GM12878 (cell line): ENCODE measurements around the gene TIMM21. TPM values are rescaled to one million over a fixed set of nuclear protein-coding genes. Genes with fewer than 3 reads are reported as not detected.

Source experiments
- ATAC-seq: fragments of 200-7000 bp; cut with Tn5 transposase; 3 replicates; pipeline ENCODE4 v1.9.1; 2020; ENCODE audit warnings: mild to moderate bottlenecking, moderate library complexity
- BruUV-seq: library from RNA; stranded (reverse); fragments of 400-500 nt; replicated peaks from 2 replicates; lab custom pipeline; 2021; lab: Mats Ljungman, UMichigan
- CTCF ChIA-PET: fragments of 300-600 bp; sonication (Branson Sonifier 250); formaldehyde crosslinking; extraction: SDS; loops from one replicate; lab custom pipeline; 2021; ENCODE audit warnings: inconsistent platforms; lab: Yijun Ruan, JAX
- POLR2A ChIA-PET: fragments of 350-600 bp; formaldehyde crosslinking; extraction: SDS; loops from one replicate; lab custom pipeline; 2021; ENCODE audit warnings: inconsistent platforms; lab: Charles Lee
- RAD21 ChIA-PET: fragments of 300-600 bp; sonication (Branson Sonifier 250); formaldehyde crosslinking; loops from one replicate; lab custom pipeline; 2023; ENCODE audit warnings: antibody characterized with exemption; ENCODE audit not compliant: unreplicated experiment; lab: Charles Lee
- SMC1A ChIA-PET: fragments of 300-600 bp; sonication (Branson Sonifier 250); formaldehyde crosslinking; loops from one replicate; lab custom pipeline; 2023; ENCODE audit not compliant: unreplicated experiment, uncharacterized antibody; lab: Charles Lee
- DNase-seq: peaks from one replicate; pipeline ENCODE4 v3.0.0-alpha.2; 2011; ENCODE audit warnings: low read depth, low spot score
- FAIRE-seq: peaks from 3 replicates; lab custom pipeline; 2011; peaks lifted over from hg19 to GRCh38; lab: Jason Lieb, UNC
- H2AFZ ChIP-seq: 2 replicates; pipeline ENCODE4 v1.6.0; 2011; ENCODE audit warnings: low read depth, low read length, control low read depth; ENCODE audit not compliant: control insufficient read depth
- H3K27ac ChIP-seq: 2 replicates; pipeline ENCODE4 v1.5.1; 2011; ENCODE audit warnings: control low read depth; ENCODE audit not compliant: control insufficient read depth, insufficient read depth
- H3K27me3 ChIP-seq, 2 experiments: replicated peaks in 1 of 2; 2 replicates each; pipeline versions ENCODE4 v1.6.0 to v1.6.1; 2011; ENCODE audit warnings: low read length in 1 of 2; ENCODE audit not compliant: control insufficient read depth in 2 of 2, insufficient read depth in 2 of 2
- H3K36me3 ChIP-seq, 2 experiments: 2 replicates each; pipeline ENCODE4 v1.5.1; 2011; ENCODE audit warnings: low read length in 1 of 2; ENCODE audit not compliant: control insufficient read depth in 2 of 2, insufficient read depth in 2 of 2
- H3K4me1 ChIP-seq: 2 replicates; pipeline ENCODE4 v1.6.1; 2011; ENCODE audit warnings: mild to moderate bottlenecking, low read length, moderate library complexity, mixed read lengths; ENCODE audit not compliant: control insufficient read depth, insufficient read depth
- H3K4me2 ChIP-seq: 2 replicates; pipeline ENCODE4 v1.6.0; 2011; ENCODE audit warnings: control low read depth; ENCODE audit not compliant: control insufficient read depth, insufficient read depth
- H3K4me3 ChIP-seq: fragments of 200-600 bp; sonication (generic); 2 replicates; pipeline ENCODE4 v1.5.1; 2016
- H3K79me2 ChIP-seq: 2 replicates; pipeline ENCODE4 v1.6.0; 2011; ENCODE audit warnings: low read length; ENCODE audit not compliant: control insufficient read depth, insufficient read depth
- H3K9ac ChIP-seq: 2 replicates; pipeline ENCODE4 v1.8.0; 2011; ENCODE audit warnings: low read length, control low read depth, mixed read lengths; ENCODE audit not compliant: control insufficient read depth, insufficient read depth
- H3K9me3 ChIP-seq: replicated peaks from 3 replicates; pipeline ENCODE4 v1.5.1; 2011; ENCODE audit warnings: mild to moderate bottlenecking, low read length; ENCODE audit not compliant: control insufficient read depth, insufficient read depth
- H4K20me1 ChIP-seq: 2 replicates; pipeline ENCODE4 v1.6.0; 2011; ENCODE audit not compliant: control insufficient read depth, insufficient read depth
- BCL3 ChIP-seq: IDR thresholded peaks from 2 replicates; pipeline ENCODE4 v1.6.1; 2011; ENCODE audit warnings: borderline replicate concordance, low read depth, mild to moderate bottlenecking, moderate library complexity, low read length; ENCODE audit not compliant: insufficient read depth, poor library complexity, severe bottlenecking
- CHD4 ChIP-seq: fragments of 200-600 bp; sonication (generic); IDR thresholded peaks from 2 replicates; pipeline ENCODE4 v1.6.1; 2016; ENCODE audit warnings: mild to moderate bottlenecking
- FOXK2 ChIP-seq: fragments of 450-650 bp; IDR thresholded peaks from 2 replicates; pipeline ENCODE4 v1.6.1; 2017; ENCODE audit warnings: mild to moderate bottlenecking, moderate library complexity
- IKZF1 ChIP-seq: fragments of 450-650 bp; conservative IDR thresholded peaks from 2 replicates; pipeline ENCODE4 v1.6.1; 2017; ENCODE audit warnings: antibody characterized with exemption, mild to moderate bottlenecking
- KAT2A ChIP-seq: conservative IDR thresholded peaks from 2 replicates; pipeline ENCODE4 v1.6.1; 2011; ENCODE audit warnings: low read depth, low read length; ENCODE audit not compliant: control insufficient read depth
- MEF2B ChIP-seq: fragments of 450-650 bp; IDR thresholded peaks from 2 replicates; pipeline ENCODE4 v1.6.1; 2018; ENCODE audit warnings: mild to moderate bottlenecking, moderate library complexity; ENCODE audit not compliant: partially characterized antibody, poor library complexity, severe bottlenecking
- MYC ChIP-seq: IDR thresholded peaks from 2 replicates; pipeline ENCODE4 v1.6.1; 2011; ENCODE audit warnings: mild to moderate bottlenecking, low read length, moderate library complexity, inconsistent platforms; ENCODE audit not compliant: insufficient read depth, insufficient replicate concordance, insufficient read length, severe bottlenecking
- PAX8 ChIP-seq: fragments of 450-650 bp; IDR thresholded peaks from 2 replicates; pipeline ENCODE4 v1.6.1; 2017; ENCODE audit warnings: mild to moderate bottlenecking, moderate library complexity
- PKNOX1 ChIP-seq: fragments of 450-650 bp; IDR thresholded peaks from 2 replicates; pipeline ENCODE4 v1.6.1; 2016; ENCODE audit warnings: mild to moderate bottlenecking
- RELB ChIP-seq: fragments of 450-650 bp; IDR thresholded peaks from 2 replicates; pipeline ENCODE4 v1.6.1; 2017; ENCODE audit warnings: low read depth, mild to moderate bottlenecking, moderate library complexity
- REST ChIP-seq: IDR thresholded peaks from 2 replicates; pipeline ENCODE4 v1.6.1; 2012; ENCODE audit warnings: mild to moderate bottlenecking, low read depth, low read length
- SUPT20H ChIP-seq: IDR thresholded peaks from 2 replicates; pipeline ENCODE4 v1.6.1; 2011; ENCODE audit warnings: low read depth, mild to moderate bottlenecking, low read length, moderate library complexity, borderline replicate concordance; ENCODE audit not compliant: control insufficient read depth
- YY1 ChIP-seq: IDR thresholded peaks from 2 replicates; pipeline ENCODE4 v1.6.1; 2011; ENCODE audit warnings: low read depth, mild to moderate bottlenecking, low read length
- ZNF207 ChIP-seq: fragments of 450-650 bp; IDR thresholded peaks from 2 replicates; pipeline ENCODE4 v1.6.1; 2014; ENCODE audit warnings: antibody characterized with exemption, mild to moderate bottlenecking, borderline replicate concordance
- WGBS: methylation state at CpG from one replicate; pipeline ENCODE4 v1.1.6; 2016; ENCODE audit warnings: low lambda C conversion rate; ENCODE audit not compliant: insufficient replicate concordance, insufficient coverage; ENCODE audit errors: missing lambda C conversion rate; 5-methylcytosine and 5-hydroxymethylcytosine counted together
- in situ Hi-C: fragments of 300-500 bp; cut with MboI; formaldehyde crosslinking; loops from 9 replicates; pipeline ENCODE4 v1.14.3; 2018; ENCODE audit warnings: mixed read lengths
- intact Hi-C: fragments of 100-400 bp; cut with micrococcal nuclease; formaldehyde crosslinking; loops from one replicate; pipeline ENCODE4 v1.14.2; 2022; ENCODE audit not compliant: unreplicated experiment
- polyA plus RNA-seq, 11 experiments: library from polyadenylated mRNA; depleted of rRNA in 4 of 11; unstranded in 6 of 11; stranded (reverse) in 5 of 11; fragments of >200 nt; fragmentation: Nextera tagmentation in 4 of 11; fragmentation: Illumina TruSeq in 1 of 11; extraction: Ambion mirVana in 4 of 11; extraction: Trizol in 1 of 11; gene quantifications; 1 replicate in 1 of 11; 2 replicates in 10 of 11; pipeline versions ENCODE4 v1.2.1 to v1.2.3, GENCODE V29; 2011 to 2016; ENCODE audit warnings: inconsistent platforms in 2 of 11, missing spikeins in 2 of 11, low read depth in 1 of 11
- total RNA-seq, 4 experiments: library from RNA; depleted of rRNA in 3 of 4; stranded (reverse); fragments of >200 nt in 3 of 4; fragmentation: Illumina TruSeq in 1 of 4; extraction: Trizol in 1 of 4; gene quantifications; 2 replicates each; pipeline versions ENCODE4 v1.2.1 to v1.2.3, GENCODE V29; 2013 to 2021

TIMM21 gene
- total and polyA plus RNA-seq, 10 of the 15 experiments (the other 5 are each of a cell fraction or from before 2014, with no cell fraction given): 39.5 to 203 (median 83.4) TPM

- DNase-seq: no peak
- ATAC-seq: no peak
- Histone ChIP-seq H3K4me3 (no peak overlapping the region), H3K4me2 (peak overlapping the region; percentile 4; the same call in 1 of the 2 replicates), H2AFZ (no peak overlapping the region), H3K9me3 (no peaks in the 10 kb centered on the region), H3K27me3 (no peaks in the 10 kb centered on the region), H3K79me2 (peaks cover 55% of the 10 kb centered on the region), H3K27ac (no peak overlapping the region), H3K36me3 (peaks cover 3 to 5% of the 10 kb centered on the region in 2 experiments; a peak in 3 of 4 replicates), H4K20me1 (no peaks in the 10 kb centered on the region), H3K9ac (no peak overlapping the region), H3K4me1 (peaks cover 3% of the 10 kb centered on the region; the same call in 1 of the 2 replicates)
- no peak for FAIRE-seq
- BruUV-seq: no TSS peak
- POLR2A ChIA-PET: interaction anchor here (0.5 kb wide), 1 partner anchor 56 kb away, joined by 3 read pairs; no protein-coding TSS in a partner anchor
- RAD21 ChIA-PET: interaction anchor here (1.2 kb wide), 1 partner anchor 344 kb away, joined by 3 read pairs; the partner anchor contains the start of gene CNDP2
- intact Hi-C loops: no loop called here
- WGBS: 95% methylated on average over 6 of the region's 6 CpGs
- in situ Hi-C loops: no loop called here
- no peak for TF ChIP-seq FOXK2
- no peak for TF ChIP-seq KAT2A
- TF ChIP-seq PAX8: no peak
- no peak for TF ChIP-seq ZNF207
- no peak for TF ChIP-seq MYC
- no peak for TF ChIP-seq BCL3
- no peak for TF ChIP-seq REST
- no peak for TF ChIP-seq YY1
- TF ChIP-seq MEF2B: no peak
- no peak for TF ChIP-seq IKZF1
- TF ChIP-seq SUPT20H: no peak
- TF ChIP-seq RELB: no peak
- TF ChIP-seq CHD4: no peak
- no peak for TF ChIP-seq PKNOX1
- SMC1A ChIA-PET: no interaction called here
- CTCF ChIA-PET: interaction anchor here (1.1 to 2.3 kb wide), 4 partner anchors 12 to 190 kb away, joined by 3 to 6 read pairs (median 5); no protein-coding TSS in a partner anchor
Observed at GRCh38 chr18:74152270-74152669, 3.9 kb downstream of the TIMM21 start.
